Measurements from ENCODE around the gene AKR1C1.
"Not testable (repeated sequence)": the region's sequence is repeated elsewhere in the genome, so short reads cannot be mapped to it uniquely, and the experiment has no call there.

The AKR1C1 gene

DNA sequence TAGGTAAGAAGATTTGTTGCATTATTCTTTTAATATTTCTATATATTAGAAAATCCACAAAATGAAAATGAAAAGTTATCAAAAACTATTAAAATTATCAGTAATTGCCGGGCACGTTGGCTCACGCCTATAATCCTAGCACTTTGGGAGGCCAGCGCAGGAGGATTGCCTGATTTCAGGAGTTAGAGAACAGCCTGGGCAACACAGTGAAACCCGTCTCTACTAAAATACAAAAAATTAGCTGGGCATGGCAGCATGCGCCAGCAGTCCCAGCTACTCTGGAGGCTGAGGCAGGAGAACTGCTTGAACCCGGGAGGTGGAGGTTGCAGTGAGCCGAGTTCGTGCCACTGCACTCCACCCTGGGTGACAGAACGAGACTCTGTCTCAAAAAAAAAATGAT lies 29.3 kb downstream of the AKR1C1 start:
- H3K9me3 ChIP-seq (ENCODE audit: control insufficient read depth, insufficient read depth, low read length); H3K9ac ChIP-seq (ENCODE audit: low read depth, low read length); H3K4me1 ChIP-seq (ENCODE audit: control insufficient read depth, insufficient read depth, low read length); H3K27me3 ChIP-seq (ENCODE audit: control insufficient read depth, insufficient read depth, low read length); H3K4me3 ChIP-seq (ENCODE audit: low read depth, low read length); H3K36me3 ChIP-seq (ENCODE audit: control insufficient read depth, insufficient read depth, low read length): not testable (repeated sequence)

DNA sequence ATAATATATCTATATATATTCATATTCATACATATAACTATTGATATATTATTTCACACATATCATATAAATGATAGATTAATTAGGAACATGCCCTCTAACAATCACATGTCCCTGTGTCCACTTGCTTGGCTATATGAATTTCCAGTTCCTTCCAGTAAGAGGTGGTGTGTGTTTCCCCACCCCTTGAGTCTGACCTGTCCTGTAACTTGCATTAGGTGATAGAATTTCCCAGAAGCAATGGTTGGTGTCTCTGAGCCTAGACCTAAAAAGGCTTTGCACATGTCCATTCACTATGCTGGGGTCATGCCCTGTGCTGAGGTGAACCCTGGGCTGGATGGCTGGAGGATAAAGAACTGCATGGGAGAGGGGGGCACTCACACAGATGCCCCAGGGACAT lies 31.0 kb downstream of the AKR1C1 start:
- H3K27me3 ChIP-seq (ENCODE audit: control insufficient read depth, insufficient read depth, low read length); H3K36me3 ChIP-seq (ENCODE audit: control insufficient read depth, insufficient read depth, low read length); H3K9me3 ChIP-seq (ENCODE audit: control insufficient read depth, insufficient read depth, low read length); H3K4me3 ChIP-seq (ENCODE audit: low read depth, low read length); H3K4me1 ChIP-seq (ENCODE audit: control insufficient read depth, insufficient read depth, low read length); H3K9ac ChIP-seq (ENCODE audit: low read depth, low read length): not testable (repeated sequence)

DNA sequence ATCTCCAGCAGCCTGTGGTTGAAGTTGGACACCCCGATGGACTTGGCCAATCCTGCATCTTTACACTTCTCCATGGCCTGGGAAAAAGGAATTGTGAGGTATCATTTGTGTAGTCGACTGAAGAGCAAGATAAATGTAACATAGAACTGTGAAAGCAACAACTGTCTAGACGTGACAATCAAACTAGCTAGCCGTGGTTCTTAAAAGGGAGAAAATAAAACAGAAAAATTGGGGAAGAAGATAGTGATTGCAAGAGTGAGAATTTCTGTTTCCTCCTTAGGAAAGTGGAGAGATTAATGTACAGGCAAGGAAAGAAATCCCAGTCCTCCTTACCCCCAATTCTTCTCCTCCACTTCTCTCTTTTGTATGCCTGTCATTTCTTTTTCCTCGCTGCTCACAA lies 35.5 kb downstream of the AKR1C1 start:
- no peak overlapping the region for H3K4me3 ChIP-seq (ENCODE audit: low read depth, low read length)
- no peak overlapping the region for H3K9ac ChIP-seq (ENCODE audit: low read depth, low read length)
- H3K4me1 ChIP-seq (ENCODE audit: control insufficient read depth, insufficient read depth, low read length): no peaks in the 10 kb centered on the region
- no peaks in the 10 kb centered on the region for H3K27me3 ChIP-seq (ENCODE audit: control insufficient read depth, insufficient read depth, low read length)
- H3K9me3 ChIP-seq (ENCODE audit: control insufficient read depth, insufficient read depth, low read length): no peaks in the 10 kb centered on the region
- no peaks in the 10 kb centered on the region for H3K36me3 ChIP-seq (ENCODE audit: control insufficient read depth, insufficient read depth, low read length)

DNA sequence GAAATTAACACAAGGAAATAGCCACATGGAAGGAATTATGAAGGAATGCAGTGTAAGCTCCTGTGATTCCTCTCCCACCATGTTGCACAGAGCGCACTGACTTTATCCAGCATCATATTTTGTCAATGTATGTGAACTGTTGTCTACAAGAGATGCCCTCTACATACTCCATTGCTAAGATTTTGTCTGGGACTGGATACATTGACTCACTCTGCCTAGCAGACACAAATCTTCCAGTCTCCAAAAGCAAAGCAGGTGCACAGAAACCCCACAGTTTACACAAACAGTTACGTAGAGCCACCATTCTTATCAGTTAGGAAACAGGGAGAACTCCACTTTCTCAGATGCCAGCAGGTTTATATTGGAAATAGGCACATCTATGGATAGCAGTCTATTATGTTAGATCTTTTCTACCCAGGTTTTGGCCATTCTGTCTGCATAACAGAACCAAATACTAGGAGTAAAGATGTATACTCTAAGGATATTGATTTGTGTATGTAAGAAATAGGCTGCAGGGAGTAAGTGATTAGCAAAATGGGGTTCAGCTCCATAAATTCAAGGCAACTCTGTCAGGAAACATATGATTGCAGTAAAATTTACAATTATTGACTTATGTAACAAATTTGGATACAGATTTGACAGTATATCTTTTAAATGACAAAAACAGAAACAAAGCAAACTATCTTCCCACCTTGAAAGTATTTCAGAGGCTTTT lies 39.0 kb downstream of the AKR1C1 start:
- Histone ChIP-seq H3K4me1 (ENCODE audit: control insufficient read depth, insufficient read depth, low read length) (no peaks in the 10 kb centered on the region), H3K9me3 (ENCODE audit: control insufficient read depth, insufficient read depth, low read length) (no peaks in the 10 kb centered on the region), H3K27me3 (ENCODE audit: control insufficient read depth, insufficient read depth, low read length) (no peaks in the 10 kb centered on the region), H3K36me3 (ENCODE audit: control insufficient read depth, insufficient read depth, low read length) (no peaks in the 10 kb centered on the region), H3K4me3 (ENCODE audit: low read depth, low read length) (no peak overlapping the region), H3K9ac (ENCODE audit: low read depth, low read length) (no peak overlapping the region)

DNA sequence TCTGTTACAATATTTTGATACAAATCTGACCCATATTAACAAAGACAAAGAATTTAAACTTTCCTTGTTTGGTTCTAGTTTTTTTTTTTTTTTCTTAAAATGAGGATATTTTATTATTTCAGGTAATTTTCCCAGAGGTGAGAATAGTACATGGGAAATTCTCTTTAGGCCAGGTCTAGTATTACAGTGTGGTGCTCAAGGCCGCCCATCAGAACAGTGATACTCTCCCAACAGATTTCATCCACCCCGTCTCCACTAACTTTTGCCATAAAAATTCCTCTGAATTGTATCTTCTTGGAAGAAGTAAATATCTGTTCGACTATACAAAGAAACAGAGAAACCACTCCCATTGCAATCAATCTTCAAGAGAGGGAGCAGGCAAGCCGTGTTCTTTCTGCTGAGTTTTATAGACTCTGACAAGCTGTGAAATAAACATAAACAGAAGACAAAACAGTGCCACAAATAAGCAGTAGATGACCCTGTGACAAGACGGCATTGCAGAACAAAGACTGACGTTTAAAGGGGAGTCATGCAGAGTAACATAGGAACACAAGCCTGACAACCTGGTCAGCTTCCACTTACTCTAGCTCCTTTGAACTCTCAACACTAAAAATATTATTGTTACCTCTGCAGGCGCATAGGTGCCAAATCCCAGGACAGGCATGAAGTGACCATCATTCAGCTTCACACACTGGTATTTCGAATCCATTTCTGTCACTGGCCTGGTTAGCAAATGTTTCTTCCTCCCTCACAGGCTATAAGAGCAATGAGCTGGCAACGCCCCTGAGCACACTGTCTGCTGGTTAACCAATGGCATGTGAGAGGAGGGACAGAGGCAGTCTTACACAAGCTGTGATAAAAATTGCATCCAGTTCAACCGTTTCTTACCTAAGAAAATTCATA lies 40.2 kb downstream of the AKR1C1 start, which contains the start of gene AKR1C2:
Gene AKR1C2 (minus strand): TSS at position 731 of the 903 bp plus-strand sequence. CDS start 22 bp downstream, at position 709.
- not testable (repeated sequence) for H3K36me3 ChIP-seq (ENCODE audit: control insufficient read depth, insufficient read depth, low read length); H3K9ac ChIP-seq (ENCODE audit: low read depth, low read length); H3K4me3 ChIP-seq (ENCODE audit: low read depth, low read length); H3K4me1 ChIP-seq (ENCODE audit: control insufficient read depth, insufficient read depth, low read length); H3K9me3 ChIP-seq (ENCODE audit: control insufficient read depth, insufficient read depth, low read length); H3K27me3 ChIP-seq (ENCODE audit: control insufficient read depth, insufficient read depth, low read length)

DNA sequence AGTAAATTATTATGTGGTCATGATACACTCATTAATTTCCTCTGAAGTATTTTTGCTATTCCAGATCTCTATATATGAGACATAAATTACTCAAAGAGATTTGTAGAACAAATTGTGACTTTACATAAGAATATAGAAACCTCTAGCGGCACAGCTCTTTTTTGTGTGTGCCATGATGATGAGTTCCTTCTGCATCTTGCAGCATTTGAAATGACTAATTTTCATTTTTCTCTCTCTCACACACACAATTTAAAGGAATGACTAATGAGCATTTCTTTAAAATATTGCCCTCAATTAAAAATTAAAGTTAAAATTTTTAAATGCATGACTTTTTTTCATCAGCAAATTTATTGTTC lies 40.8 kb downstream of the AKR1C1 start:
- H3K9me3 ChIP-seq (ENCODE audit: control insufficient read depth, insufficient read depth, low read length); H3K4me1 ChIP-seq (ENCODE audit: control insufficient read depth, insufficient read depth, low read length); H3K27me3 ChIP-seq (ENCODE audit: control insufficient read depth, insufficient read depth, low read length); H3K4me3 ChIP-seq (ENCODE audit: low read depth, low read length); H3K9ac ChIP-seq (ENCODE audit: low read depth, low read length); H3K36me3 ChIP-seq (ENCODE audit: control insufficient read depth, insufficient read depth, low read length): not testable (repeated sequence)

DNA sequence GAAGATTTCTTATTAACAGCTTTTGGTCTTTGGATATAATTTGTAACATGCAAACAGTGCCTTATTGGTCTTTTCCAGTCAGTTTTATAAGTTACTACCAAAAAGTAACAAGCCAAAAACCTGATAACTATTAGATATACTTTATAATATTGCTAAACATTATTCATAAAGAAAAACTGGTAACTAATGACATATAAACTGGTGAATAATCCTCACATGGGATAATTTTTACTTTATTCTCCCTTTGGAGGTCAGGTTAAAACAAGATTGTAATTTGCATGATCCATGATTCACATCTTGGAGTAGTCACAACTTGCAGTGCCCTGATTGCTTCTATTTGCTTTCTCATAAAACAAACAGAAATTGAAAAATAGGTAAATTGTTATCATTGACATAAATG lies 41.3 kb downstream of the AKR1C1 start:
- H3K36me3 ChIP-seq (ENCODE audit: control insufficient read depth, insufficient read depth, low read length); H3K9ac ChIP-seq (ENCODE audit: low read depth, low read length); H3K4me1 ChIP-seq (ENCODE audit: control insufficient read depth, insufficient read depth, low read length); H3K4me3 ChIP-seq (ENCODE audit: low read depth, low read length); H3K27me3 ChIP-seq (ENCODE audit: control insufficient read depth, insufficient read depth, low read length); H3K9me3 ChIP-seq (ENCODE audit: control insufficient read depth, insufficient read depth, low read length): not testable (repeated sequence)

DNA sequence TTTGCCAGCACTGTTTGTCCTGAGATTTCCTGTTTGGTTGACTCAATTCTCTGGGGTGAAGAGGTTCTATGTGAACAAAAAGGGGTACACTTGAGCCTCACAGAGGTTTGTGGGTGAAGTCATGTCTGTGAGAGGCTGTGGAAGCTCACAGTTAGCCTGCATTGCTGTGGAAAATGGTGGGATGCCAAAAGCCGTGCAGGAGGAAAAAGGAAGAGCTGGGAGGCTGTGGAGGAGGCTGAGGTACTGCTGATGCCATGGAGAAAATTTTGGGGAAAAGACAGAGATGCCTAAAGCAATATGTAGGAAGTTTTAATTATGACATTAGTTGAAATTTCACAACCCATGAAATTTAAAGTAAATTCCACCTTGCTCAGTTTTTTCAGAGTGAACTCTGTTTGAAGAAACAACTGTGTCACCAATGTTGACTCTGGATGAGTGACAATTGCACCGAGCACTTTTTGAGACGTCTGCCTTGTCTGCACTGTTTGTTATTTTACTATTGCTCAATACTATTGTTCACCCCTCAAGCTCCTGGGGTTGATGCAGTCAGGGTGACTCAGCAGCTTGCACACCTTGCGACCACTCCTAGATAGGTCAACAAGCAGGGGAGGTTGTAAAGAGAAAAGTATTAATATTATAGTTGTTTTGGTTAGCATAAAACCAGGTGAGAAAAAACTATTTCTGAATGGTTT lies 45.8 kb downstream of the AKR1C1 start:
- H3K9ac ChIP-seq (ENCODE audit: low read depth, low read length); H3K4me3 ChIP-seq (ENCODE audit: low read depth, low read length); H3K4me1 ChIP-seq (ENCODE audit: control insufficient read depth, insufficient read depth, low read length); H3K9me3 ChIP-seq (ENCODE audit: control insufficient read depth, insufficient read depth, low read length); H3K36me3 ChIP-seq (ENCODE audit: control insufficient read depth, insufficient read depth, low read length); H3K27me3 ChIP-seq (ENCODE audit: control insufficient read depth, insufficient read depth, low read length): not testable (repeated sequence)

DNA sequence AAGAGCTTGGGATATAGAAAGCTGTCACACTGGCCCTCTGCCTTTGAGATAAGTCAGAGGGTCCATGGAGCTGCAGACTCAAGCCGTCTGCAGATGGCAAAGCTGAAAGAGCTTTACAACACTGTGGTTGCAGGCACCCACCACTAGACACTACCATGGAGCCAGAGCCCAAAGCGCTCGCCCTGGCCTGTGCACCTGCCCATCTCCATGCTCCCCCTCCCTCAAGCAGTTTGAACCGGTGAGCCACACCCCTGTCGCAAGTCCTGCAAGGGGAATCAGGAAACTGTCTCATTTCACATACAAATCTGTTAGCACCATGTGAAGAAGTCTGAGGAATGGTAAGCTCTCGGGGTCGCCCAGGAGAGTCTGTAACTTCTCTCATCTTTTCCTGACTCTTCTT lies 46.8 kb downstream of the AKR1C1 start:
- H3K4me1 ChIP-seq (ENCODE audit: control insufficient read depth, insufficient read depth, low read length); H3K27me3 ChIP-seq (ENCODE audit: control insufficient read depth, insufficient read depth, low read length); H3K36me3 ChIP-seq (ENCODE audit: control insufficient read depth, insufficient read depth, low read length); H3K4me3 ChIP-seq (ENCODE audit: low read depth, low read length); H3K9me3 ChIP-seq (ENCODE audit: control insufficient read depth, insufficient read depth, low read length); H3K9ac ChIP-seq (ENCODE audit: low read depth, low read length): not testable (repeated sequence)

DNA sequence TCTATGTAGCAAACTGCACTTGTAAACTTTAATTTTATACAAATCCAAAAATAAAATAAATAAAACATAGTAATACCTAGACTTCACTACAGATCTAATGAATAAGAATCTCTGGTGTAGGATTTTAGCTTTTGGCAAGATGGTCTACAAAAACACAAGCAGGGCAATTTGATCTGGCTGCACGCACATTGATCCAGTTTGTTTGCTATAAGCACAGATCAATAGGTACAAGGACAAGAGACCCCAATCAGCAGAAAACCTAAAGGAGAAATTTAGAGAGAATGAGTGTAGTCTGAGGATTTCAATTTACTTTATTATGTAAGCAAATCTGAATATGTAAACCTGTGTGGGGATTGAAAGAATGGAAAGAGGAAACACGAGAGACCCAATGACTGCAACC lies 48.2 kb downstream of the AKR1C1 start:
- H3K36me3 ChIP-seq (ENCODE audit: control insufficient read depth, insufficient read depth, low read length); H3K9me3 ChIP-seq (ENCODE audit: control insufficient read depth, insufficient read depth, low read length); H3K9ac ChIP-seq (ENCODE audit: low read depth, low read length); H3K4me3 ChIP-seq (ENCODE audit: low read depth, low read length); H3K4me1 ChIP-seq (ENCODE audit: control insufficient read depth, insufficient read depth, low read length); H3K27me3 ChIP-seq (ENCODE audit: control insufficient read depth, insufficient read depth, low read length): not testable (repeated sequence)

DNA sequence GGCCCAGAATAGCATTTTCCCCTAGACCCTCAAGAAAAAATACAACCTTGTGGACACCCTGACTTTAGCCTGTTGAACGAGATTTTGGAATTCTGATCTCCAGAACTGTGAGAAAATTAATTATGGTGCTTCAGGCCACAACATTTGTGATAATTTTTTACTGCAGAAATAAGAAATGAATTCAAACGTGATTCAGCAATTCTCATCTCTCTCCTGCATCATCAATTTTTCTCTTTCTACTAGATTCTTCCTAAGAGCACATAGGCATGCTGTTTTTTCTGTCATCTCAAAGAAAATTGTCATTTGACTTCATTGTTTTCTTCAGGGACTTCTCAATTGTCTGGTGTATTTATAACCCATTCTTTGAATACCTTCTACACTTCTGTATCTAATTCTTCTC lies 49.4 kb downstream of the AKR1C1 start:
- no peak overlapping the region for H3K4me3 ChIP-seq (ENCODE audit: low read depth, low read length)
- no peaks in the 10 kb centered on the region for H3K36me3 ChIP-seq (ENCODE audit: control insufficient read depth, insufficient read depth, low read length)
- no peaks in the 10 kb centered on the region for H3K27me3 ChIP-seq (ENCODE audit: control insufficient read depth, insufficient read depth, low read length)
- no peaks in the 10 kb centered on the region for H3K4me1 ChIP-seq (ENCODE audit: control insufficient read depth, insufficient read depth, low read length)
- H3K9ac ChIP-seq (ENCODE audit: low read depth, low read length): no peak overlapping the region
- no peaks in the 10 kb centered on the region for H3K9me3 ChIP-seq (ENCODE audit: control insufficient read depth, insufficient read depth, low read length)

DNA sequence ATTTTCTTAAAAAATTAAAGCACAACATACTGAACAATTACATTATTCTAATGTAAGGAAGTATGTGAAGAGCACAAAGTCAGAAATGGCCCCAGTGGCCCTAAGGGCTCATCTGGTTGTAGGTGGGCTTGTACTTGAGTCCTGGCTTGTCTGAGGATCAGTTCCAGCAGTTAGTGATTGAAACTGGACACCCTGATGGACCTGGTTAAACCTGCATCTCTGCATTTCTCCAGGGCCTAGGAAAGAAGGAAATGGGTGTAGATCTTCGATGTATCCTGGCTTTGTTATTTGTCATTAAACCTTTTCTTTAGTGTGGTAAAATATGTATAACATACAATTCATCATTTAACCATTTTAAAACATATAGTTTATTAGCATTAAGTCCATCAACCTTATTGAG lies 50.2 kb downstream of the AKR1C1 start:
- Histone ChIP-seq H3K4me1 (ENCODE audit: control insufficient read depth, insufficient read depth, low read length) (no peaks in the 10 kb centered on the region), H3K4me3 (ENCODE audit: low read depth, low read length) (no peak overlapping the region), H3K27me3 (ENCODE audit: control insufficient read depth, insufficient read depth, low read length) (no peaks in the 10 kb centered on the region), H3K9ac (ENCODE audit: low read depth, low read length) (no peak overlapping the region), H3K9me3 (ENCODE audit: control insufficient read depth, insufficient read depth, low read length) (no peaks in the 10 kb centered on the region), H3K36me3 (ENCODE audit: control insufficient read depth, insufficient read depth, low read length) (no peaks in the 10 kb centered on the region)

All from iPS-15b (cell line).